Activated T-helper 1 cell treated with anti-CD3 and anti-CD28 coated beads, Interleukin-2, amount 50 U/mL, for 16 hours (primary cell): ENCODE data around the gene ZNF275.
"Not testable (repeated sequence)": the region's sequence is repeated elsewhere in the genome, so short reads cannot be mapped to it uniquely, and the experiment has no call there.

Source experiments
- DNase-seq, 2 donors: peaks; one replicate each; pipeline ENCODE4 v3.0.0-alpha.2; 2020; ENCODE audit warnings: low read depth in 1 of 2, low spot score in 1 of 2

The ZNF275 gene

GRCh38 chrX:153357877-153358276 lies 23.9 kb downstream of the ZNF275 start:
- DNase-seq = no peak

GRCh38 chrX:153361781-153362397 lies 27.9 kb downstream of the ZNF275 start:
- DNase-seq = no peak

GRCh38 chrX:153365670-153366069 lies 31.7 kb downstream of the ZNF275 start:
- no peak for DNase-seq

- no peak for DNase-seq
Observed at GRCh38 chrX:153366119-153366518, 32.2 kb downstream of the ZNF275 start.

- DNase-seq = no peak
Observed at GRCh38 chrX:153366878-153367538, 33.1 kb downstream of the ZNF275 start.

- no peak for DNase-seq
Observed at GRCh38 chrX:153370293-153371055, 36.5 kb downstream of the ZNF275 start.

GRCh38 chrX:153371256-153371655 lies 37.3 kb downstream of the ZNF275 start:
- DNase-seq = no peak

GRCh38 chrX:153372949-153373348 lies 39.0 kb downstream of the ZNF275 start:
- DNase-seq = no peak

GRCh38 chrX:153374426-153374825 lies 40.5 kb downstream of the ZNF275 start:
- no peak for DNase-seq

GRCh38 chrX:153375571-153375970 lies 41.6 kb downstream of the ZNF275 start:
- DNase-seq = no peak

GRCh38 chrX:153377727-153378126 lies 43.8 kb downstream of the ZNF275 start:
- DNase-seq = no peak

GRCh38 chrX:153378607-153379006 lies 44.7 kb downstream of the ZNF275 start:
- DNase-seq = no peak

GRCh38 chrX:153379508-153379907 lies 45.6 kb downstream of the ZNF275 start:
- DNase-seq = no peak

GRCh38 chrX:153379971-153380581 lies 46.1 kb downstream of the ZNF275 start:
- no peak for DNase-seq

GRCh38 chrX:153380691-153381090 lies 46.7 kb downstream of the ZNF275 start:
- no peak for DNase-seq

GRCh38 chrX:153381684-153382532 lies 48.0 kb downstream of the ZNF275 start:
- no peak for DNase-seq

- no peak for DNase-seq
Observed at GRCh38 chrX:153382563-153383482, 48.9 kb downstream of the ZNF275 start.

- no peak for DNase-seq
Observed at GRCh38 chrX:153384390-153384789, 50.4 kb downstream of the ZNF275 start.

GRCh38 chrX:153384973-153385372 lies 51.0 kb downstream of the ZNF275 start:
- DNase-seq = not testable (repeated sequence)

- no peak for DNase-seq
Observed at GRCh38 chrX:153386097-153386496, 52.1 kb downstream of the ZNF275 start.
